Measurements from ENCODE around the gene CST3.

Gene CST3

GRCh38 chr20:23602241-23602640, 35.5 kb downstream of the CST3 start:
- no peak for DNase-seq (ENCODE audit: low spot score)

GRCh38 chr20:23601715-23602114, 36.0 kb downstream of the CST3 start:
- DNase-seq (ENCODE audit: low spot score) = no peak

GRCh38 chr20:23598481-23598880, 39.3 kb downstream of the CST3 start:
- DNase-seq (ENCODE audit: low spot score) = no peak

GRCh38 chr20:23596579-23597250, 41.0 kb downstream of the CST3 start:
- no peak for DNase-seq (ENCODE audit: low spot score)

GRCh38 chr20:23595941-23596340, 41.8 kb downstream of the CST3 start:
- DNase-seq (ENCODE audit: low spot score) = no peak

GRCh38 chr20:23588434-23589403, 49.0 kb downstream of the CST3 start:
- DNase-seq (ENCODE audit: low spot score) = no peak

- DNase-seq (ENCODE audit: low spot score) = no peak
Observed at GRCh38 chr20:23587631-23588030, 50.1 kb downstream of the CST3 start.

GRCh38 chr20:23586735-23587525, 50.8 kb downstream of the CST3 start:
- no peak for DNase-seq (ENCODE audit: low spot score)

GRCh38 chr20:23585808-23586734, 51.7 kb downstream of the CST3 start:
- no peak for DNase-seq (ENCODE audit: low spot score)

GRCh38 chr20:23585449-23585807, 52.3 kb downstream of the CST3 start:
- no peak for DNase-seq (ENCODE audit: low spot score)

GRCh38 chr20:23584434-23585199, 53.1 kb downstream of the CST3 start:
- DNase-seq (ENCODE audit: low spot score) = no peak
